K562 (cell line): ENCODE measurements around the gene IL1RAPL2. TPM values are rescaled to one million over a fixed set of nuclear protein-coding genes. Genes with fewer than 3 reads are reported as not detected.

Source experiments
- ATAC-seq: fragments of 200-7000 bp; cut with Tn5 transposase; 3 replicates; pipeline ENCODE4 v1.9.1; 2020; ENCODE audit warnings: moderate library complexity
- BruUV-seq: library from RNA; stranded (reverse); fragments of 400-500 nt; replicated peaks from 2 replicates; lab custom pipeline; 2021; lab: Mats Ljungman, UMichigan
- CTCF ChIA-PET: fragments of 300-600 bp; formaldehyde crosslinking; extraction: SDS; loops from one replicate; lab custom pipeline; 2021; ENCODE audit warnings: low intra/inter-chr PET ratio; lab: Yijun Ruan, JAX
- POLR2A ChIA-PET: fragments of 300-600, 350-650 bp; sonication (Branson Sonifier 250); formaldehyde crosslinking; extraction: SDS; loops from one replicate; lab custom pipeline; 2021; ENCODE audit warnings: antibody characterized with exemption, inconsistent platforms; lab: Yijun Ruan, JAX
- DNase-seq, 4 experiments: peaks; one replicate each; pipeline versions ENCODE4 v3.0.0 to v3.0.0-alpha.2; 2011 to 2018; ENCODE audit warnings: low spot score in 3 of 4, mixed read lengths in 3 of 4; ENCODE audit errors: extremely low read depth in 1 of 4
- FAIRE-seq: peaks from 2 replicates; lab custom pipeline; 2011; peaks lifted over from hg19 to GRCh38; lab: Jason Lieb, UNC
- H2AFZ ChIP-seq: 2 replicates; pipeline ENCODE4 v1.6.0; 2011; ENCODE audit warnings: low read depth, low read length, control low read depth, inconsistent platforms
- H3K27ac ChIP-seq: fragments of 200-600 bp; 3 replicates; pipeline ENCODE4 v1.8.0; 2011; ENCODE audit warnings: low read depth, mild to moderate bottlenecking, control low read depth, inconsistent platforms, low read length, moderate library complexity, mixed read lengths; ENCODE audit errors: extremely low read depth
- H3K27me3 ChIP-seq, 2 experiments: fragments of 300-600 bp in 1 of 2; 2 replicates in 1 of 2; 3 replicates in 1 of 2; pipeline versions ENCODE4 v1.6.0 to v1.8.0; 2011; ENCODE audit warnings: inconsistent platforms in 2 of 2, low read length in 2 of 2, mild to moderate bottlenecking in 1 of 2, mixed read lengths in 1 of 2, moderate library complexity in 1 of 2; ENCODE audit not compliant: control insufficient read depth in 2 of 2, insufficient read depth in 2 of 2
- H3K36me3 ChIP-seq: fragments of 300-600 bp; 3 replicates; pipeline ENCODE4 v1.8.0; 2011; ENCODE audit warnings: mild to moderate bottlenecking, low read length, inconsistent platforms; ENCODE audit not compliant: control insufficient read depth, insufficient read depth
- H3K4me1 ChIP-seq, 2 experiments: fragments of 200-600 bp in 1 of 2; replicated peaks in 1 of 2; 2 replicates in 1 of 2; 3 replicates in 1 of 2; pipeline versions ENCODE4 v1.5.1 to v1.8.0; 2011; ENCODE audit warnings: inconsistent platforms in 2 of 2, low read length in 2 of 2, mild to moderate bottlenecking in 1 of 2, mixed read lengths in 1 of 2, moderate library complexity in 1 of 2; ENCODE audit not compliant: control insufficient read depth in 2 of 2, insufficient read depth in 2 of 2
- H3K4me2 ChIP-seq: 2 replicates; pipeline ENCODE4 v1.6.1; 2011; ENCODE audit warnings: low read length, control low read depth, inconsistent platforms, mixed read lengths; ENCODE audit not compliant: insufficient read depth
- H3K4me3 ChIP-seq: fragments of 200-600 bp; sonication (generic), shearing (Covaris generic); 2 replicates; pipeline ENCODE4 v1.5.1; 2016; ENCODE audit warnings: control low read depth, inconsistent platforms
- H3K79me2 ChIP-seq: fragments of 200-600 bp; 3 replicates; pipeline ENCODE4 v1.8.0; 2011; ENCODE audit warnings: low read length, inconsistent platforms; ENCODE audit not compliant: control insufficient read depth, insufficient read depth
- H3K9ac ChIP-seq, 2 experiments: 2 replicates each; pipeline versions ENCODE4 v1.6.0 to v1.6.1; 2011; ENCODE audit warnings: low read depth in 2 of 2, low read length in 2 of 2, control low read depth in 1 of 2, inconsistent platforms in 1 of 2, mild to moderate bottlenecking in 1 of 2, mixed read lengths in 1 of 2; ENCODE audit not compliant: insufficient read depth in 1 of 2
- H3K9me1 ChIP-seq: one replicate; pipeline ENCODE4 v1.6.0; 2011; ENCODE audit warnings: inconsistent platforms, mild to moderate bottlenecking, low read length, moderate library complexity; ENCODE audit not compliant: control insufficient read depth, insufficient read depth
- H3K9me3 ChIP-seq: replicated peaks from 2 replicates; pipeline ENCODE4 v1.5.1; 2011; ENCODE audit warnings: low read depth, low read length, inconsistent platforms; ENCODE audit not compliant: control insufficient read depth, insufficient read depth
- H4K20me1 ChIP-seq: replicated peaks from 2 replicates; pipeline ENCODE4 v1.6.1; 2011; ENCODE audit warnings: low read length, inconsistent platforms, mixed read lengths; ENCODE audit not compliant: control insufficient read depth, insufficient read depth
- E4F1 ChIP-seq: fragments of 250-450 bp; sonication (Bioruptor Pico); IDR thresholded peaks from 2 replicates; pipeline ENCODE4 v1.5.0; 2021; ENCODE audit warnings: mild to moderate bottlenecking, borderline replicate concordance
- MTF1 ChIP-seq: fragments of 250-450 bp; sonication (Bioruptor Pico); IDR thresholded peaks from 2 replicates; pipeline ENCODE4 v1.9.0; 2021; ENCODE audit warnings: moderate library complexity, mild to moderate bottlenecking, inconsistent platforms, borderline replicate concordance
- MXI1 ChIP-seq: IDR thresholded peaks from 2 replicates; pipeline ENCODE4 v1.6.1; 2011; ENCODE audit warnings: low read depth, mild to moderate bottlenecking, improper control_type of control experiment, low read length
- NR4A1 ChIP-seq, 2 experiments: fragments of 250-450 bp in 1 of 2; fragments of 450-650 bp in 1 of 2; sonication (Bioruptor Pico) in 1 of 2; IDR thresholded peaks; 2 replicates each; pipeline versions ENCODE4 v1.4.0 to v1.6.1; 2016 to 2020; ENCODE audit warnings: mild to moderate bottlenecking in 2 of 2, missing compliant biosample characterization in 1 of 2, missing genetic modification characterization in 1 of 2, moderate library complexity in 1 of 2
- PCBP1 ChIP-seq: fragments of 200-400 bp; formaldehyde crosslinking; IDR thresholded peaks from 2 replicates; pipeline ENCODE4 v1.6.1; 2018; ENCODE audit warnings: mild to moderate bottlenecking, low read depth, low read length; ENCODE audit not compliant: poor library complexity, severe bottlenecking
- RBM34 ChIP-seq: fragments of 200-400 bp; formaldehyde crosslinking; IDR thresholded peaks from 2 replicates; pipeline ENCODE4 v1.6.1; 2018; ENCODE audit warnings: low read length, borderline replicate concordance; ENCODE audit not compliant: insufficient read depth
- SRF ChIP-seq, 2 experiments: fragments of 250-450, 450-650 bp in 1 of 2; sonication (Bioruptor Pico) in 1 of 2; sonication (generic) in 1 of 2; formaldehyde crosslinking; IDR thresholded peaks; 2 replicates each; pipeline versions ENCODE4 v1.5.0 to v1.5.1; 2020 to 2022; ENCODE audit warnings: mild to moderate bottlenecking in 1 of 2, missing genetic modification reagents in 1 of 2
- U2AF1 ChIP-seq: fragments of 200-400 bp; formaldehyde crosslinking; optimal IDR thresholded peaks from 2 replicates; pipeline ENCODE3; 2017; ENCODE audit warnings: mild to moderate bottlenecking, low read depth, low read length, moderate library complexity
- ZNF143 ChIP-seq: sonication (generic); formaldehyde crosslinking; IDR thresholded peaks from 2 replicates; pipeline ENCODE4 v1.9.0; 2022; ENCODE audit warnings: mild to moderate bottlenecking, missing genetic modification reagents
- ZNF436 ChIP-seq: fragments of 250-450, 450-650 bp; sonication (Bioruptor Pico); formaldehyde crosslinking; IDR thresholded peaks from 2 replicates; pipeline ENCODE4 v1.7.0; 2020; ENCODE audit warnings: mild to moderate bottlenecking
- ZNF583 ChIP-seq: fragments of 250-450 bp; sonication (Bioruptor Pico); IDR thresholded peaks from 2 replicates; pipeline ENCODE4 v1.4.0; 2020
- ZNF764 ChIP-seq: fragments of 250-450 bp; sonication (Bioruptor Pico); IDR thresholded peaks from 2 replicates; pipeline ENCODE4 v1.4.0; 2020; ENCODE audit warnings: low read depth, mild to moderate bottlenecking, moderate library complexity
- whole genome bisulfite sequencing: fragments of 100-300 bp; shearing (Covaris generic); methylation state at CpG from one replicate; pipeline ENCODE4 v1.1.6; 2016; ENCODE audit warnings: low coverage, mixed read lengths; ENCODE audit not compliant: insufficient coverage; ENCODE audit errors: missing lambda C conversion rate; 5-methylcytosine and 5-hydroxymethylcytosine counted together
- in situ Hi-C: fragments of 300-500 bp; cut with MboI; formaldehyde crosslinking; loops from 4 replicates; pipeline ENCODE4 v1.15.0; 2018; ENCODE audit warnings: inconsistent platforms, mixed read lengths
- intact Hi-C: fragments of 100-400 bp; cut with micrococcal nuclease; formaldehyde crosslinking; loops from 2 replicates; pipeline ENCODE4 v1.14.2; 2022
- polyA plus RNA-seq, 8 experiments: library from polyadenylated mRNA; depleted of rRNA in 4 of 8; stranded (reverse) in 5 of 8; unstranded in 3 of 8; fragments of >200 nt; fragmentation: Nextera tagmentation in 2 of 8; fragmentation: Illumina TruSeq in 1 of 8; extraction: Ambion mirVana in 2 of 8; extraction: Trizol in 1 of 8; gene quantifications; 2 replicates each; pipeline versions ENCODE4 v1.2.1 to v1.2.3, GENCODE V29; 2011 to 2014; ENCODE audit warnings: inconsistent platforms in 1 of 8, missing spikeins in 1 of 8
- total RNA-seq, 7 experiments: library from RNA; depleted of rRNA in 6 of 7; stranded (reverse); fragments of >200 nt in 6 of 7; fragmentation: Illumina TruSeq in 2 of 7; extraction: Trizol in 2 of 7; gene quantifications; 2 replicates each; pipeline versions ENCODE4 v1.2.1 to v1.2.3, GENCODE V29; 2011 to 2021; ENCODE audit warnings: low replicate concordance in 1 of 7

The IL1RAPL2 gene
- total and polyA plus RNA-seq, 9 of the 15 experiments (the other 6 are each of a cell fraction or from before 2014, with no cell fraction given) = not detected

- Histone ChIP-seq H4K20me1 (no peaks in the 10 kb centered on the region), H3K27ac (no peak overlapping the region), H3K36me3 (no peaks in the 10 kb centered on the region), H3K9me3 (no peaks in the 10 kb centered on the region), H3K9ac (no peak overlapping the region), H2AFZ (no peak overlapping the region), H3K4me3 (no peak overlapping the region), H3K4me2 (no peak overlapping the region), H3K79me2 (no peaks in the 10 kb centered on the region), H3K27me3 (no peaks in the 10 kb centered on the region), H3K4me1 (no peaks in the 10 kb centered on the region), H3K9me1 (no peaks in the 10 kb centered on the region)
- in situ Hi-C loops (no loop called here), intact Hi-C loops (no loop called here)
- ChIA-PET POLR2A (no interaction called here), CTCF (no interaction called here)
- no peak for ATAC-seq
- no peak for DNase-seq
- WGBS = 0% methylated on average over 3 of the region's 3 CpGs
- FAIRE-seq = no peak
- no TSS peak for BruUV-seq
- TF ChIP-seq SRF (CRISPR knock-in tag; IDR thresholded peaks at IDR 0.05) (0 out of 4 replicates have a peak, but pooled peaks of 1 of the 2 experiments have one; percentile 27), ZNF143 (CRISPR knock-in tag) (no peak)
Measured at GRCh38 chrX:105221374-105221773, 655.4 kb downstream of the IL1RAPL2 start.

GRCh38 chrX:105226499-105226898, 660.5 kb downstream of the IL1RAPL2 start:
- Histone ChIP-seq H3K9ac (no peak overlapping the region), H3K79me2 (no peaks in the 10 kb centered on the region), H3K4me3 (no peak overlapping the region), H3K27ac (no peak overlapping the region), H3K9me3 (no peaks in the 10 kb centered on the region), H3K36me3 (no peaks in the 10 kb centered on the region), H3K9me1 (no peaks in the 10 kb centered on the region), H3K27me3 (no peaks in the 10 kb centered on the region), H4K20me1 (no peaks in the 10 kb centered on the region), H2AFZ (no peak overlapping the region), H3K4me2 (no peak overlapping the region), H3K4me1 (no peaks in the 10 kb centered on the region)
- ATAC-seq = no peak
- in situ Hi-C loops (no loop called here), intact Hi-C loops (no loop called here)
- ChIA-PET CTCF (no interaction called here), POLR2A (no interaction called here)
- no TSS peak for BruUV-seq
- no peak for DNase-seq
- WGBS = 3% methylated on average over 5 of the region's 5 CpGs
- no peak for TF ChIP-seq U2AF1
- no peak for TF ChIP-seq ZNF583 (CRISPR knock-in tag)
- no peak for TF ChIP-seq RBM34
- no peak for TF ChIP-seq ZNF764 (CRISPR knock-in tag)
- TF ChIP-seq ZNF436 (CRISPR knock-in tag) = no peak
- no peak for TF ChIP-seq PCBP1
- no peak for TF ChIP-seq E4F1 (CRISPR knock-in tag)
- no peak for TF ChIP-seq MXI1
- TF ChIP-seq MTF1 (CRISPR knock-in tag) = no peak
- no peak for TF ChIP-seq NR4A1 (CRISPR knock-in tag; IDR thresholded peaks at IDR 0.05)
- no peak for TF ChIP-seq NR4A1 (tag; IDR thresholded peaks at IDR 0.05)
- no peak for FAIRE-seq
